Central memory CD8-positive, alpha-beta T cell (primary cell): ENCODE measurements around the gene TEX51.

Source experiments
- ATAC-seq: fragments of 150-1000 bp; cut with Tn5 transposase; replicated peaks from 2 replicates; pipeline ENCODE4 v1.10.0; 2022; ENCODE audit warnings: mild to moderate bottlenecking, moderate FRiP score, moderate number of reproducible peaks; ENCODE audit not compliant: poor library complexity, severe bottlenecking; ENCODE audit errors: extremely low read depth
- DNase-seq, 2 donors: peaks; one replicate each; pipeline ENCODE4 v3.0.0; 2021; ENCODE audit warnings: low spot score in 2 of 2
- H3K27ac Mint-ChIP-seq: one replicate; pipeline ENCODE4 v1.8.0; 2022; ENCODE audit warnings: low read depth, mild to moderate bottlenecking, moderate library complexity, mixed read lengths
- H3K27me3 Mint-ChIP-seq: one replicate; pipeline ENCODE4 v1.8.0; 2022; ENCODE audit warnings: mixed read lengths
- H3K36me3 Mint-ChIP-seq: one replicate; pipeline ENCODE4 v1.8.0; 2022; ENCODE audit warnings: mild to moderate bottlenecking, moderate library complexity, mixed read lengths; ENCODE audit not compliant: insufficient read depth
- H3K4me1 Mint-ChIP-seq: one replicate; pipeline ENCODE4 v1.8.0; 2022; ENCODE audit warnings: mixed read lengths
- H3K4me3 Mint-ChIP-seq: one replicate; pipeline ENCODE4 v1.8.0; 2022; ENCODE audit warnings: mild to moderate bottlenecking, moderate library complexity, mixed read lengths
- H3K9me3 Mint-ChIP-seq: one replicate; pipeline ENCODE4 v1.8.0; 2022; ENCODE audit warnings: mixed read lengths

Gene TEX51

DNA sequence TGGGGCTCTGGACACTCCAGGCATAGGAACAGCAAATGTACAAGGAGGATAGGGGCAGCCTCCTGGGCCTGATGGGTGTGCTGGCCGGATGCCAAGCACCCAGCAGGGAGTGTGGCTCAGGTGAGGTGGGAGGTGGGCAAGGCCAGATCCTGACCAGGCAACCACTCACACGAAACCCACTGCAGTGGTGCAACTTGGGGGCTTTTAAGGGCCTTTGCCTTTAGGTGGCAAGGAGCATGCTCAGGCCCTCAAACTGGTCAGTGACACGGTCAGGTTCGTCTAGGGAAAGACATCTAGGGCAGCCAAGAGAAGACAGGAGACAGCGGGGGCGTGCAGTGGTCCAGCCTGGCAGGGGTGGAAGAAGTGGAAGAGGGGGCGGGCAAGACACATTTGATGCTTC, 18.4 kb upstream of the TEX51 start:
- H3K4me3 Mint-ChIP-seq, result no peak overlapping the region
- H3K36me3 Mint-ChIP-seq, result no peaks in the 10 kb centered on the region

DNA sequence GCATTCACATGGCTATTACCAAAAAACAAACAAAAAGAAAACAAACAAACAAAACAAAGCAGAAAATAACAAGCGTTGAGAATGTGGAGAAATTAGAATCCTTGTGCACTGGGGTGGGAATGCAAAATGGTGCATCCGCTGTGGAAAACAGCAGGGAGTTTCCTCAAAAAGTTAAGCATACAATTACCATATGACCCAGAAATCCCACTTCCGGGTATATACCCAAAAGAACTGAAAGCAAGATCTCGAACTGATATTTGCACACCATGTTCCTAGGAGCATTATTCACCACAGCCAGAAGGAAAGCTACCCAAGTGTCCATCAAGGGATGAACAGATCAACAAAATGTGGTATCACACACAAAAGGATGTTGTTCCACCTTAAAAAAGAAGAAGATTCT, 17.9 kb upstream of the TEX51 start:
- Mint-ChIP-seq H3K4me3 (no peak overlapping the region), H3K27ac (no peak overlapping the region), H3K27me3 (no peaks in the 10 kb centered on the region), H3K4me1 (no peaks in the 10 kb centered on the region), H3K36me3 (no peaks in the 10 kb centered on the region), H3K9me3 (peaks cover under 1% of the 10 kb centered on the region)
- DNase-seq (no peak), ATAC-seq (no peak)

More for the DNA sequence above, 18.4 kb upstream of the TEX51 start:
- no peaks in the 10 kb centered on the region for H3K4me1 Mint-ChIP-seq
- no peaks in the 10 kb centered on the region for H3K27me3 Mint-ChIP-seq
- peaks cover 6% of the 10 kb centered on the region for H3K9me3 Mint-ChIP-seq
- H3K27ac Mint-ChIP-seq, result no peak overlapping the region
- DNase-seq (no peak), ATAC-seq (no peak)

DNA sequence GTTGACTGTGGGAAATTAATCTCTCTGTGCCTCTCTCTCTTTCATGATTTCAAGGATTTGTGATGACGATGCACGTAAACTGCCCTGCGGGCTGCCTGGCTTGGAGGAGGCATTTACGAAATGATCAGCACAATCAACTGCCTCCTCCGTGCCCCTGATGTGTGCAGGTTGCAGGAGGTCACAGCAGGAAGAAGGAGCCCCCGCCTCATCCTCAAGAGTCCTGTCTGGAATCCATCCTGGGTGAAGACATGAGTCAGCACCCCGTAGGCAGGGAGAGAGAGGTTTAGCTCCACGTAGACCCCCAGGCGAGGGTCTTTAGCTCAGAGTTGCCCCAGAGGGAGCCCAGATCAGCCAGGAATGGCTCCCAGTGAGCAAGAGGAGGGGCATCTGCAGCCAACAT, 17.1 kb upstream of the TEX51 start:
- peaks cover 4% of the 10 kb centered on the region for H3K4me1 Mint-ChIP-seq
- H3K4me3 Mint-ChIP-seq, result no peak overlapping the region
- H3K9me3 Mint-ChIP-seq, result no peaks in the 10 kb centered on the region
- peaks cover 6% of the 10 kb centered on the region for H3K27me3 Mint-ChIP-seq
- no peak for DNase-seq
- no peaks in the 10 kb centered on the region for H3K36me3 Mint-ChIP-seq
- ATAC-seq, result no peak
- no peak overlapping the region for H3K27ac Mint-ChIP-seq

DNA sequence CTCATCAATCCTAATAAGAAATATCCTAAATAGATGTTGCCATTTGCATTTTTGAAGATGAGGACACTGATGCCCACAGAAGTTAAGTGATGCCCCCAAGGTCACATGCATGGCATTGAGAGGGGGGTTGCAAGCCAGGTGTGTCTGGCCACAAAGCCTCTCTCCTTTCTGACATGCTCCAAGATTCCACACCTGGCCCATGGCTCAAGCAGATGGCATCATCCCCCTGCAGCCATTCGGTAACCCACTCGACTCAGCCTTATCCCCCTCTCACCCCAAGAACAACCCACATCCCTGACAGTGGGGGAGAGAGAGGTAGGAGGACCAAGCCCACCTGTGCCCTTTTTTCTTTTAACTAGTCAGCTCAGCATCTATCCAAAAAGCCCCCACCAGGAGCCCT, 16.5 kb upstream of the TEX51 start:
- ATAC-seq (no peak), DNase-seq (no peak)
- peaks cover 8% of the 10 kb centered on the region for H3K4me1 Mint-ChIP-seq
- H3K27me3 Mint-ChIP-seq, result peaks cover 12% of the 10 kb centered on the region
- no peaks in the 10 kb centered on the region for H3K36me3 Mint-ChIP-seq
- no peak overlapping the region for H3K4me3 Mint-ChIP-seq
- no peaks in the 10 kb centered on the region for H3K9me3 Mint-ChIP-seq
- no peak overlapping the region for H3K27ac Mint-ChIP-seq

DNA sequence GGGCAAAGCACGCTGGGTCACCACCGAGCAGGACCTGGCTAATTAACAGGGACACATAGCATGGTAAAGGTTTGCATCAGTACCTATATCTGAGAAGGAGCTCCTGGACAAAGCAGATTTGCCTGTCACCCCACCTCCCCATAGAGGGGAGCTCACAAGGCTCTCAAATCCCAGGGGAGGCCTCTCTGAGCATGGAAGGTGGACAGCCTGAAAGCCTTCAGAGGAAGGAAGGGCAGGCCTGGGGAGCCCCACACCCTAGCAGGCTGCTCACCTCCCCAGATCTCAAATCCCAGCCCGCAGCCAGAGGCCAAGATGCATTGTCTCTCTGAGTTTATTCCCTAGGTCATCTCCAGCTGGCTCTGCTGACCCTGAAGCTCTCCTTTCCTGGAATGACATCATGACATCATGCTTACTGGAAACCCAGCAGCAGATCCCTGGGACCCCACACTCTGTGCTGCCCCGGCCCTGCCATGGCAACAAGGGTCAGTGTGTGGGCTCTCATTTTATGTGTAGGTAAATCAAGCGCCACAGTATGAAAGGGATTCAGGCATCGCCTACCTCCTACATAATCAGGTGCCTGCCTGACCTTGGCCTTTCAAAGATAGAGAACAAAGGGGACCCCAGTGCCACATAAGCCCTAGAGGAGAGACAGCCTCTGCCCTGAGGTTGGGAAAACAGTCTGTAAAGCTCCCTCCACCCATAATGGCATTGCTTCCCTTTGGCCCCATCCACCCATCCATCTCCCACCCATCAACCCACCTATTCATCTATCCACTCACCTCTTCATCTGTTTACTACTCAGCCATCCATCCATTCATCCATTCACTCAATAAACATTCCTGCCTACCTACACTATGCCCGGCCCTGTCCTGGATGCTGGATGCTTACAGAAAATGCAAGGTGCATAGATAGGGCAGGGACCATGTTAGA, 15.7 kb upstream of the TEX51 start:
- no peak for DNase-seq
- H3K27ac Mint-ChIP-seq, result no peak overlapping the region
- no peak overlapping the region for H3K4me3 Mint-ChIP-seq
- peaks cover 8% of the 10 kb centered on the region for H3K4me1 Mint-ChIP-seq
- H3K9me3 Mint-ChIP-seq, result no peaks in the 10 kb centered on the region
- no peak for ATAC-seq
- H3K27me3 Mint-ChIP-seq, result peaks cover 20% of the 10 kb centered on the region
- no peaks in the 10 kb centered on the region for H3K36me3 Mint-ChIP-seq

DNA sequence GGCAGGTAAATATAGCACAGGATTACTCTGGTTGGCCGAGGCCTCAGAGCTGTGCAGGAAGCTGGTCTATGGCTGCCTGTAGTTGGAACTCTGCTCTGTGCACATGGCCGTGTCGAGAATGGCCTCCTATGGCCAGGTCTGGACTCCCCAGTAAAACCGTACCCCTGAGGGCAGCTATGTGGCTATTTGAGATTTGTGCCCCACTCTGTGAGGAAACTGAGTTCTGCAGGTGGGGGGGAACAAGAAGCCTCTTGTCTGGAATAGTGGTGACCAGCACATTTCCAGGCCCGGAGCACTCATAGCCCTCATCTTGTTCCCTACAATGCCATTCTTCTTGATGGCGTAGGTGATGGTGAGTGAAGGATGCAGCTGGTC, 15.0 kb upstream of the TEX51 start:
- no peak overlapping the region for H3K4me3 Mint-ChIP-seq
- ATAC-seq (no peak), DNase-seq (no peak)
- no peaks in the 10 kb centered on the region for H3K9me3 Mint-ChIP-seq
- no peaks in the 10 kb centered on the region for H3K36me3 Mint-ChIP-seq
- no peak overlapping the region for H3K27ac Mint-ChIP-seq
- H3K27me3 Mint-ChIP-seq, result peaks cover 27% of the 10 kb centered on the region
- peaks cover 8% of the 10 kb centered on the region for H3K4me1 Mint-ChIP-seq

DNA sequence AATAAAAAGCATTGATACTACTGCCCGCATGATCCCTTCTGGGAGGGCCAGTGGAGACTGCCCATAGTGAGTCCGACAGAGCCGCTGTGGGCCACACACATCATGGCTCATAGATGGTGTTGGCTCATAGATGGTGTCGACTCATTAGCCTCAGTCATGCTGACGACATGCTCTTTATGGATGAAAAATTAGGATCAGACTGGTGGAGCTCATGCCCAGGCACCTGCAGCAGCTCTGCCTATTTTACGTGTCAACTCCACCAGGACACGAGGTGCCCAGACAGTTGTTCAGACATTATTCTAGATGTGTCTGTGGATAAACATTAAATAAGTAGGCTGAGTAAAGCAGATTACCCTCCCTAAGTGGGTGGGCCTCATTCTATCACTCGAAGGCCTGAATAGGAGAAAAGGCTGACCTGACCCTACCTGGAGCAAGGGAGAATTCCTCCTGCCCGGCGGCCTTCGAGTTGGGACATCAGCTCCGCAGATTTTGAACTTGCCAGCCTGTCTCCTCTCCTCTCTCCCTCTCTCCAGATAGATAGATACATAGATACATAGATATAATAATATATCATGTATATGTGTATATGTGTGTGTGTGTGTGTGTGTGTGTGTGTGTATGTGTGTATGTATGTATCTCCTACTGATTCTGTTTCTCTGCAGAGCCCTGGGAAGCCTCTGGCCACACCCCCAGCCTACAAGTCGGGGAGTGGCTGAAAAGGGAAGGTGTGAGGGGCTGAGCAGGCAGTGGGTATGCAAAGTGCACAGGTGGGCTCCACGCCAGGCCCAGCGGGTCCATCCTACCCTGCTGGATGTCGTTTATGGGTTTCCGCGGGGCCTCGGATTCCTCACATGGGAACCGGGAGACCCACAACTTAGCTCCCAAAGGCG, 13.6 kb upstream of the TEX51 start:
- Mint-ChIP-seq H3K27me3 (peaks cover 41% of the 10 kb centered on the region), H3K36me3 (no peaks in the 10 kb centered on the region), H3K4me1 (peaks cover 8% of the 10 kb centered on the region), H3K27ac (no peak overlapping the region), H3K9me3 (no peaks in the 10 kb centered on the region), H3K4me3 (no peak overlapping the region)
- ATAC-seq (no peak), DNase-seq (no peak)

DNA sequence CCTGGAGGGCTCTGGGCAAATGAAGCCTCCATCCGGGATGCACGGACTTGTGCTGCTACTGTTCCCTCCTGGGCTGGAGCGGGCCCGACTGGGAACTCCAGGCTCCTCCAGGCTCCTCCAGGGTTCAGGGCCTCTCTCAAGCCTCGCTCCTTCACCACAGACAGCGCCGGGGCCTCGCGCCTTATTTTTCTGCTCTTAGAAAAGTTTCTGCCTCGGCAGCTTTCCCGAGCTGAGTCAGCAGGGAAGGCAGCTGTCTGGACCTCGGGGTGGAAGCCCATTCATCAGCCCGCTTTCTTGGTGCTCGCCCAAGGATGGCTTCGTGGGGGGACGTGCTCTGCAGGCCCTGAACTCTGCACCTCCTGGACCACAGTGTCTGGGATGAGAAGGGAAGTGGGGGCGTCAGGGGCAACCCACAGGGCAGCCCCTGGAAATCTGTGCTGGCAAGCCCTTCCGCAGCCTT, 12.9 kb upstream of the TEX51 start:
- no peak for DNase-seq
- Mint-ChIP-seq H3K27me3 (peaks cover 48% of the 10 kb centered on the region), H3K4me3 (no peak overlapping the region), H3K9me3 (no peaks in the 10 kb centered on the region), H3K27ac (no peak overlapping the region), H3K36me3 (no peaks in the 10 kb centered on the region), H3K4me1 (peaks cover 8% of the 10 kb centered on the region)
- no peak for ATAC-seq

DNA sequence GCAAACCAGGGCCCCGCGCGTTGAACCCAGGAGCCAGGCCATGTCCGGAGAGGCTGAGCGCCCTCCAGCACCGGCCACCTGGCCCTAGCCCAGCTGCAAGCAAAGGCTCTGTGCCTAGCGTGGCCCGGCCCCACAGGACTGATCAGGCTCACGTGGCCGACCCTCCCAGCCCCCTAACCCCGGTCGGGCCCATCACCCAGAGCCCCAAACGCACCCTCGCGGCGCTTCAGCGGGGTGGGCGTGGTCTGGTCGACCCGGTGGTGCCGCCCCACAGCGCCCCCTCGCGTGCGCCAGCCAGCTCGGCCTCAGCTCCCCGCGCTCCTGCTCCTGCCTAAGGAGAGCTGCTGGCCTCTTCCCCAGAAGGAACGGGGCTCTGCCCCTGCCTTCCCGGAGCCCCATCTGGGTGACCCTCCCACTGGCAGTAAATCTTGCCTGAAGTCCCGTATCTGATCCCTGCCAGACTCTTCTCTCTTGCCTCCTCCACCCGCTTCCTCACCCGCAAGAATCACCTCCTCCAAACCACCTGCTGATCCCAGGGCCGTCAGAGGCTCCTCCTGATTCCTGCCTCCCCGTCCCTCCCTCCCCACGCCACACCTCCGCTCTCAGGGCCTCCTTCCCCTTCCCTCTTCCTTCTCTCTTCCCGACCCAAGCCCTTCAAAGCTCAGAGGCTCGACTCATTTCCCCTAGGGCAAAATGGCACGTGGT, 12.3 kb upstream of the TEX51 start:
- Mint-ChIP-seq H3K4me3 (no peak overlapping the region), H3K27me3 (peaks cover 54% of the 10 kb centered on the region), H3K9me3 (no peaks in the 10 kb centered on the region), H3K27ac (no peak overlapping the region), H3K4me1 (peaks cover 8% of the 10 kb centered on the region), H3K36me3 (no peaks in the 10 kb centered on the region)
- DNase-seq (peak in 1 of 2 donors; percentile 24), ATAC-seq (no peak)

DNA sequence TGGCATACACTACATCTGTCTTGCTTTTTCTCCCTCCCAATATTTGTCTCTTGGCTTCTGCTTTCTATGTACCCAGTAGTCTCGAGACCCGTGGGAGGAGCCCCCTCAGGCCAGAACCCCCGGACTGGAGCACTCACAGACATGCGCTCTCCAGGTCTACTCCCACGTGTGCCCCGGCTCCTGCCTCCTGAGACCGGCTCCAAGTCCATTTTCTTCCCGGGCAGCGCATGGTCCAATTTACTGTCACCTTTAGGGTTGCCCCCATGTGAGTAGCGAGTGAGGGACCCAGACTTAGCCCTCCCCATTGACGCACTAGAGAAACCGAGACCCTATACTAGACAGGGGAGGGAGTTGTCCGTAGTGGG, 11.8 kb upstream of the TEX51 start:
- Mint-ChIP-seq H3K27ac (no peak overlapping the region), H3K27me3 (peaks cover 58% of the 10 kb centered on the region), H3K9me3 (no peaks in the 10 kb centered on the region), H3K4me1 (peaks cover 8% of the 10 kb centered on the region), H3K4me3 (no peak overlapping the region), H3K36me3 (no peaks in the 10 kb centered on the region)
- no peak for ATAC-seq
- no peak for DNase-seq

DNA sequence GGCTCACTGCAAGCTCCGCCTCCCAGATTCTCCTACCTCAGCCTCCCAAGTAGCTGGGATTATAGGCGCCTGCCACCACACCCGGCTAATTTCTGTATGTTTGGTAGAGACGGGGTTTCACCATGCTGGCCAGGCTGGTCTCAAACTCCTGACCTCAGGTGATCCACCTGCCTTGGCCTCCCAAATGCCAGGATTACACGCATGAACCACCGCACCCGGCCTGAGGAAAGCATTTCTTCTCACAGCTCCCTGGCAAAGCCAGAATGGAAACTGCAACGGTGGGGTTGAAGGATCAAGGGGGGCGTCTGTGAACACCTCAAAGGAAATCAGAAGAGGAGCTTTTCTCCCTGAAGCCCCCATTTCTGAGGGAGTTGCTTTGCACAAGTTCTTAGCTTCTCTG, 11.2 kb upstream of the TEX51 start:
- H3K4me1 Mint-ChIP-seq, result peaks cover 8% of the 10 kb centered on the region
- no peak for ATAC-seq

DNA sequence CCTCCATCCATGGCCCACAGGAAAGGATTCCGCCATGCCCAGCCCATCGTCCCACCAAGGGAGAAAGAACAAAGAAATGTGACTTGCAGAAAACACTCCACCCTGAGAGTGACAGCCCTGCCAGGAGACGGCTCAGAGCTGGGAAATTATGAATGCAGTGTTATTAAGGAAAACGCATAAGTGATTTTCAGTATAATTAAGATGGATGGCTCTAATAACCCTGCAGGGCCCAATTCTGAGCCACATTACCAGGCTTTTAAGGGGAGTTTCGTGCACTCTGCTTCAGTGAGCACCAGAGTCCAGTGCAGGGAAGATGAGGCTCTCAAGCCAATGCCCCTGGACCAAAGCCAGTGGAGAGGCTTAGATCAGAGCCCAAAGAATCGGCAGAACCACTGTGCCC, 10.6 kb upstream of the TEX51 start:
- ATAC-seq (no peak), DNase-seq (no peak)
- Mint-ChIP-seq H3K9me3 (no peaks in the 10 kb centered on the region), H3K27ac (peak overlapping the region; percentile 51), H3K27me3 (peaks cover 58% of the 10 kb centered on the region), H3K36me3 (no peaks in the 10 kb centered on the region), H3K4me1 (peaks cover 8% of the 10 kb centered on the region), H3K4me3 (no peak overlapping the region)

More for the DNA sequence above, 11.2 kb upstream of the TEX51 start:
- Mint-ChIP-seq H3K36me3 (no peaks in the 10 kb centered on the region), H3K9me3 (no peaks in the 10 kb centered on the region), H3K27me3 (peaks cover 58% of the 10 kb centered on the region), H3K27ac (peak overlapping the region; percentile 51), H3K4me3 (no peak overlapping the region)
- no peak for DNase-seq
